ENCODE data around the gene ESRRB. TPM values are rescaled to one million over a fixed set of nuclear protein-coding genes. Genes with fewer than 3 reads are reported as not detected.

The ESRRB gene
- total and polyA plus RNA-seq, 9 donors = 0.07 to 0.40 TPM; not detected in 7

DNA sequence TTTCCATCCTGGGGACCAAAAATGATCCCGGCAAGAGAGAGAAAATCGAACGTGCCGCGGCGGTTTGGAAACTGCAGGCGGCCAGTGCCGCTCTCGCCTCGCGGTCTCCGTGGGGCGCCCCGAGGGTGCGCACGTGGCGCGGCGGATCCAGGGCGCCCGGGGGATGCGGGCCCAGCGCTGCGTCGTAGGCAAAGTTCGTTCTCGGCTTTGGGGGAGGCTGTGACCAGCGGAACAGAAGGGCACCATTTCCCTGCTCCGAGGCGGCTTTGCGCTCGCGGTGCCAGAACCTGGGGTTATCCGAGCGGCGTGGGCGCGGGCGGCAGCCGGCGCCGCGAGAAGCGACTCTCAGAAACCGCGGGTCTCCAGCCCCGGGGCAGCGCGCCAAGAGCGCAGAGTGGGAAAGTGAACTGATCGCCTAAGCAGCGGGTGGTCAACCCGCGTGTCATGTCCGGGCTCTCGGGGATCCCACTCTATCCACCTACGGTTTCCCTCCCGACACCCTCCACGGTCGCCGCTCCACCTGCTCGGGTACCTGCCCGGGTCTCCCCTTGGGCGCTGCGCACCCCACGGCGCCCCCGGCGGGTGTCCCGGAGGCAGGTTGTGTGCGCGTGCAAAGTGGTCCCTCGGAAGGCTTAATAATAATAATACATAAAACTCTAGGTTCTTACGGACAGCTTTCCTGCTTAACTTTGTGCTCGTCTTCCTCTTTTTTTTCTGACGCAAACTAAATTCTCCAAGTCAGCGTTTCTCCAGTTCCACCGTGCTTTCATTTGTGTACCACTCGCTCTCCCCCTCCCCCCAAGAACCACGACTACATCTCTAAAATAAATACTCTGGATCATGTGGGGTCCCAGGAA is 1.2 kb downstream of the ESRRB start:
- Histone ChIP-seq H3K27ac (no peak overlapping the region), H3K27me3 (no peaks in the 10 kb centered on the region), H3K4me1 (ENCODE audit: insufficient read depth) (no peaks in the 10 kb centered on the region), H3K9me3 (no peaks in the 10 kb centered on the region), H3K36me3 (no peaks in the 10 kb centered on the region), H3K4me3 (no peak overlapping the region)
- DNase-seq = no peak
- TF ChIP-seq EP300 (IDR thresholded peaks at IDR 0.05) (no peak), CTCF (IDR thresholded peaks at IDR 0.05) (no peak), POLR2A (IDR thresholded peaks at IDR 0.05) (no peak)
- 1% methylated on average over 78 to 80 of the region's 80 CpGs for WGBS, 3 donors
- intact Hi-C loops (cut with DNase I) = no loop called here

DNA sequence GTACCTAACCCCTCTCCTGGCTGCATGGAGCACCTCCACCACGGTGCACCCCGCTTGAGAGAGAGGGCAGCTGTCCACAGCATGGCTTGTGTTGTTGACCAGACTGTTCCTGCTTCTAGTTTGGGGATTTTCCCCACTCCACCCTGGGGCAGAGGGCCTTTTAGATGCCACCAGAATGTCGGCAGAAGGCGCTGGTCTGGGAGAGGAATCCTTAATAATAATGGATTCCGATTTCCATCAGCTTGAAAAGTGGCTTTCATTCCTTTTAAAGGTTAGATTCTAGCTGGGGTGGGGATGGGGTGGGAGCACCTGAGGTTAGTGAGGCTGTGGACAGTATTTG is 1.8 kb downstream of the ESRRB start:
- intact Hi-C loops (cut with DNase I) = no loop called here
- H3K36me3 ChIP-seq = no peaks in the 10 kb centered on the region
- no peak overlapping the region for H3K27ac ChIP-seq
- WGBS, 3 donors = 11 to 22% (median 21%) methylated on average over 5 of the region's 5 CpGs
- no peak for DNase-seq
- H3K4me3 ChIP-seq = no peak overlapping the region
- H3K9me3 ChIP-seq = no peaks in the 10 kb centered on the region
- TF ChIP-seq POLR2A (IDR thresholded peaks at IDR 0.05) = no peak
- no peak for TF ChIP-seq CTCF (IDR thresholded peaks at IDR 0.05)
- no peak for TF ChIP-seq EP300 (IDR thresholded peaks at IDR 0.05)
- H3K27me3 ChIP-seq = no peaks in the 10 kb centered on the region
- H3K4me1 ChIP-seq (ENCODE audit: insufficient read depth) = no peaks in the 10 kb centered on the region

DNA sequence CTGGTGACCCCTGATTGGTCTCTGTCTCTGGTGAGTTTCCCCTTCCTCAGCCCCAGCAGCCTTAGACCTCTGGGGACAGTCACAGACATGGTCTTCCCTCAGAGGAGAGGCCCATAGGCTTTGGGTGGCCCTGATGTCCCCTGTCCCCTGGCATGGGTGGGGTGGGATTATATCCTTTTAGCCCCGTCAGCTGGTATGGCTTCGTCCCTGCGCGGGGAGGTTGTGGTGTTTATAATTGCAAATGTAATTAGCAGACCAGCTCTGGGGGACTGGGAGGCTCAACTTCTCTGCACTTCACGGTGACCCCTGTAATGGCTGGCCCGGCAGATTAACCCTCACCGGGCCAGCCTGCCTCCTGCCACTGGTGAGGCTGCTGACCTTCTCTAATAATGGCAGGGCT is 5.1 kb downstream of the ESRRB start:
- no peaks in the 10 kb centered on the region for H3K27me3 ChIP-seq
- H3K4me3 ChIP-seq = no peak overlapping the region
- TF ChIP-seq CTCF (IDR thresholded peaks at IDR 0.05) (no peak), EP300 (IDR thresholded peaks at IDR 0.05) (no peak), POLR2A (IDR thresholded peaks at IDR 0.05) (no peak)
- H3K36me3 ChIP-seq = no peaks in the 10 kb centered on the region
- H3K27ac ChIP-seq = no peak overlapping the region
- DNase-seq = no peak
- H3K4me1 ChIP-seq (ENCODE audit: insufficient read depth) = no peaks in the 10 kb centered on the region
- WGBS, 3 donors = 12 to 20% (median 15%) methylated on average over 7 of the region's 7 CpGs
- no peaks in the 10 kb centered on the region for H3K9me3 ChIP-seq
- intact Hi-C loops (cut with DNase I) = no loop called here

DNA sequence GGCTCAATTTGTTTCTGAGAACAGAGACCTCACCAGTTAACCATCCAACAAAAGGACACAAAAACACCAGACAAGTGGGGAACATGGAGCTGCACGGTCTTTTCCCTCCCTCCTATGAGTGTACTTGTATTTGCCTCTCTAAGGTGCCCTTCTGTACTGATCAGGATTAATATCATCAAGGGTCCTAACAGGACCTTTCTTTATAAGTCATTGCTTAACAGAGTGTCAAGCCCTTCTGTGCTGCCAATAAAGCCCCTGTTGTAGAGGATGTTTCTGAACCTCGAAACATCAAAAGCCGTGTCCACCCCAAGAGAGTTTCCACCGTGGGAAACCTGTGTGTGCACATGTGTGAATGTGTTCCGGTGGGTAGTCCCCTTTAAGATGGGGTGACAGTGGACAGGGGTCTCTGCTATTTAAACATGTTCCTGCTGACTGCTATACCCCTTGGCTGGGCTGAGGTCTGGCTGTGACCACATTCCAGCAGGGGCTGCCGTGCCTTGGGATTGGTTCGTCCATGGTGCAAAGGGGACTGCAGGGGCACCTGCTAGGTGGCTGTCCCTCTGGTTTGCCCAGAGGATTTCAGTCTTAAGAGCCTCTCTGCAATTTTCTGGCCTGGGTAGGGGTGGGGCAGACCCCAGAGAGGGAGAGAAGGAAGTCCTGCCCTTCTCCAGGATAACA is 6.0 kb downstream of the ESRRB start:
- no peaks in the 10 kb centered on the region for H3K4me1 ChIP-seq (ENCODE audit: insufficient read depth)
- H3K9me3 ChIP-seq = no peaks in the 10 kb centered on the region
- no peak overlapping the region for H3K27ac ChIP-seq
- no peaks in the 10 kb centered on the region for H3K36me3 ChIP-seq
- WGBS, 3 donors = 69 to 76% (median 73%) methylated on average over 7 of the region's 7 CpGs
- no peak for DNase-seq
- intact Hi-C loops (cut with DNase I) = no loop called here
- no peaks in the 10 kb centered on the region for H3K27me3 ChIP-seq
- TF ChIP-seq CTCF (IDR thresholded peaks at IDR 0.05) (no peak), EP300 (IDR thresholded peaks at IDR 0.05) (no peak), POLR2A (IDR thresholded peaks at IDR 0.05) (no peak)
- no peak overlapping the region for H3K4me3 ChIP-seq

All from ovary (tissue), 9 donors.